Measurements from ENCODE around the gene ZNF385B. TPM values are rescaled to one million over a fixed set of nuclear protein-coding genes. Genes with fewer than 3 reads are reported as not detected.

Gene ZNF385B
- total RNA-seq, 1 experiment from 2014 or later: 0.28 TPM

DNA sequence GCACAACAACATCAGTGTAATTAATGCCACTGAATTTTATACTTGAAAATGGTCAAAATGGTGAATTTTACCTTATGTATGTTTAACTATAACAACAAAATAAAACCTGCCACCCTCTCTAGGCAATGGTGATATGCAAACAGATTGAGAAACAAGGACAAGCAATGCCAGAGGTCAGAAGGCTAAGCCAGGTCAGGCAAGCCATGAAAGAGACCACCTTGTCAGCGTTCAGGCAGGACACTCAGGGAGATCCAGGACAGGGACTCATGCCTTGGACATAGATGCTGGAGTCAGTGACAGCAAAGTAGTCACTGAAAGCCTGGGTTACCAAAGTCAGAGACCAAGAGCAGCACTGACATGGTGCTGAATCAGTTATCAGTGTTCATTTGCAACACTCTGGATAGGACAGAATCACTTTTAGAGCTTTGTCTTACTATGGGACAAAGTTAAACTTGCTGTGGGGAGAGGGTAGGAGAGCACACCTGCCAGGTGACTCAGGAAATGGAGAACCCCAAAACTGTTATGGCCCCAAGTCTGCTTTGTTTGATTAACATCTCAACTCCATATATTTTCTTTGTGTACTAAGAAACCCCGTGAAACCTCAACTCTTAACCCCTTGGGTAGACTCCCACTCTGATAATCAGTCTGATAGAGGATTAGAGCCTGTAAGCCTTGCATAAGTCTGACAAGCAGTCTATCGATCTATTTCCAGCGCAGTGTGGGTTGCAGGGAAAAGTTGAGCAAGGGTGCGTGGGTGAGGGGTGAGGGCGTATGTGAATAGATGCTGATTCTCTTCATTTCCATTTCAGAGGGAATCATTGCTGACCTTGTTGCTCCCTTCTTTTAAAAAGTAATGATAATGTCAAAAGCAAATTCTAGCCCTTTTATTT, 48.7 kb upstream of the ZNF385B start:
- H3K36me3 ChIP-seq (ENCODE audit: control insufficient read depth, insufficient read depth, low read length): no peaks in the 10 kb centered on the region
- H3K9me3 ChIP-seq (ENCODE audit: control insufficient read depth, insufficient read depth, low read depth, low read length): no peaks in the 10 kb centered on the region
- H3K4me3 ChIP-seq (ENCODE audit: low read depth in 2 of 2, low read length in 2 of 2): no peak overlapping the region
- in situ Hi-C loops (cut with HindIII; ENCODE audit: low pct_unique_long_range_greater_than_20kb, low sequenced_read_pairs): no loop called here
- intact Hi-C loops (cut with micrococcal nuclease; ENCODE audit: unreplicated experiment): no loop called here
- no peaks in the 10 kb centered on the region for H3K4me1 ChIP-seq (ENCODE audit: control insufficient read depth, insufficient read depth, low read length)
- ATAC-seq: no peak
- TF ChIP-seq TCF7L2 (IDR thresholded peaks at IDR 0.05; ENCODE audit: low read depth, low read length): no peak
- TF ChIP-seq POLR2AphosphoS5 (IDR thresholded peaks at IDR 0.05; ENCODE audit: low read depth, low read length): no peak
- TF ChIP-seq SIN3A (IDR thresholded peaks at IDR 0.05; ENCODE audit: borderline replicate concordance, insufficient read depth, low read depth, low read length): no peak
- TF ChIP-seq, protein P1, sequence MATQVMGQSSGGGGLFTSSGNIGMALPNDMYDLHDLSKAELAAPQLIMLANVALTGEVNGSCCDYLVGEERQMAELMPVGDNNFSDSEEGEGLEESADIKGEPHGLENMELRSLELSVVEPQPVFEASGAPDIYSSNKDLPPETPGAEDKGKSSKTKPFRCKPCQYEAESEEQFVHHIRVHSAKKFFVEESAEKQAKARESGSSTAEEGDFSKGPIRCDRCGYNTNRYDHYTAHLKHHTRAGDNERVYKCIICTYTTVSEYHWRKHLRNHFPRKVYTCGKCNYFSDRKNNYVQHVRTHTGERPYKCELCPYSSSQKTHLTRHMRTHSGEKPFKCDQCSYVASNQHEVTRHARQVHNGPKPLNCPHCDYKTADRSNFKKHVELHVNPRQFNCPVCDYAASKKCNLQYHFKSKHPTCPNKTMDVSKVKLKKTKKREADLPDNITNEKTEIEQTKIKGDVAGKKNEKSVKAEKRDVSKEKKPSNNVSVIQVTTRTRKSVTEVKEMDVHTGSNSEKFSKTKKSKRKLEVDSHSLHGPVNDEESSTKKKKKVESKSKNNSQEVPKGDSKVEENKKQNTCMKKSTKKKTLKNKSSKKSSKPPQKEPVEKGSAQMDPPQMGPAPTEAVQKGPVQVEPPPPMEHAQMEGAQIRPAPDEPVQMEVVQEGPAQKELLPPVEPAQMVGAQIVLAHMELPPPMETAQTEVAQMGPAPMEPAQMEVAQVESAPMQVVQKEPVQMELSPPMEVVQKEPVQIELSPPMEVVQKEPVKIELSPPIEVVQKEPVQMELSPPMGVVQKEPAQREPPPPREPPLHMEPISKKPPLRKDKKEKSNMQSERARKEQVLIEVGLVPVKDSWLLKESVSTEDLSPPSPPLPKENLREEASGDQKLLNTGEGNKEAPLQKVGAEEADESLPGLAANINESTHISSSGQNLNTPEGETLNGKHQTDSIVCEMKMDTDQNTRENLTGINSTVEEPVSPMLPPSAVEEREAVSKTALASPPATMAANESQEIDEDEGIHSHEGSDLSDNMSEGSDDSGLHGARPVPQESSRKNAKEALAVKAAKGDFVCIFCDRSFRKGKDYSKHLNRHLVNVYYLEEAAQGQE (IDR thresholded peaks at IDR 0.05; ENCODE audit: insufficient read depth in 1 of 2, low read depth in 2 of 2, low read length in 1 of 2): no peak
- no peak for TF ChIP-seq CTCF (IDR thresholded peaks at IDR 0.05)
- no TSS peak for BruUV-seq (replicated peaks)
- CTCF ChIA-PET: no interaction called here
- no peak for DNase-seq (ENCODE audit: low read depth, low spot score)
- H3K27ac ChIP-seq (ENCODE audit: low read length): no peak overlapping the region
- no peaks in the 10 kb centered on the region for H3K27me3 ChIP-seq (ENCODE audit: control insufficient read depth, insufficient read depth, low read length)
- POLR2A ChIA-PET: no interaction called here

GRCh38 chr2:179900655-179901054, 39.2 kb upstream of the ZNF385B start:
- ChIA-PET POLR2A (no interaction called here), CTCF (no interaction called here)
- no peaks in the 10 kb centered on the region for H3K36me3 ChIP-seq (ENCODE audit: control insufficient read depth, insufficient read depth, low read length)
- DNase-seq (ENCODE audit: low read depth, low spot score) (no peak), ATAC-seq (no peak)
- no TSS peak for BruUV-seq (replicated peaks)
- no peaks in the 10 kb centered on the region for H3K27me3 ChIP-seq (ENCODE audit: control insufficient read depth, insufficient read depth, low read length)
- no peaks in the 10 kb centered on the region for H3K9me3 ChIP-seq (ENCODE audit: control insufficient read depth, insufficient read depth, low read depth, low read length)
- no peak overlapping the region for H3K27ac ChIP-seq (ENCODE audit: low read length)
- intact Hi-C loops (cut with micrococcal nuclease; ENCODE audit: unreplicated experiment): no loop called here
- no peak overlapping the region for H3K4me3 ChIP-seq (ENCODE audit: low read depth in 2 of 2, low read length in 2 of 2)
- TF ChIP-seq POLR2AphosphoS5 (IDR thresholded peaks at IDR 0.05; ENCODE audit: low read depth, low read length) (no peak), SIN3A (IDR thresholded peaks at IDR 0.05; ENCODE audit: borderline replicate concordance, insufficient read depth, low read depth, low read length) (no peak), TCF7L2 (IDR thresholded peaks at IDR 0.05; ENCODE audit: low read depth, low read length) (no peak)
- TF ChIP-seq, protein P1 (IDR thresholded peaks at IDR 0.05; ENCODE audit: insufficient read depth in 1 of 2, low read depth in 2 of 2, low read length in 1 of 2): no peak
- in situ Hi-C loops (cut with HindIII; ENCODE audit: low pct_unique_long_range_greater_than_20kb, low sequenced_read_pairs): no loop called here
- no peaks in the 10 kb centered on the region for H3K4me1 ChIP-seq (ENCODE audit: control insufficient read depth, insufficient read depth, low read length)

Measured in Panc1 (cell line).